PC-3 (cell line): ENCODE data around the gene LRRC8C. TPM values are rescaled to one million over a fixed set of nuclear protein-coding genes. Genes with fewer than 3 reads are reported as not detected.

ENCODE experiments used
- ATAC-seq: fragments of 200-7000 bp; cut with Tn5 transposase; 2 replicates; pipeline ENCODE4 v1.9.1; 2020; ENCODE audit warnings: mild to moderate bottlenecking, moderate library complexity
- BruUV-seq: library from RNA; stranded (reverse); fragments of 400-500 nt; replicated peaks from 2 replicates; lab custom pipeline; 2021; lab: Mats Ljungman, UMichigan
- CTCF ChIA-PET: fragments of 300-600 bp; sonication (Branson Sonifier 250); formaldehyde crosslinking; loops from one replicate; lab custom pipeline; 2022; ENCODE audit warnings: antibody characterized with exemption; lab: Charles Lee
- POLR2A ChIA-PET: fragments of 300-600 bp; sonication (Branson Sonifier 250); formaldehyde crosslinking; loops from one replicate; lab custom pipeline; 2022; ENCODE audit warnings: antibody characterized with exemption; ENCODE audit not compliant: unreplicated experiment; lab: Charles Lee
- DNase-seq: peaks from one replicate; pipeline ENCODE4 v3.0.0-alpha.2; 2015
- H2AFZ ChIP-seq: fragments of 300-600 bp; sonication (generic); 2 replicates; pipeline ENCODE4 v1.6.0; 2016; ENCODE audit warnings: antibody characterized with exemption, low read length
- H3F3A ChIP-seq: fragments of 300-600 bp; sonication (generic); one replicate; pipeline ENCODE4 v1.6.0; 2017; ENCODE audit warnings: antibody characterized with exemption, low read length, control low read depth, mild to moderate bottlenecking; ENCODE audit not compliant: unreplicated experiment
- H3K27ac ChIP-seq: fragments of 300-600 bp; sonication (generic); 2 replicates; pipeline ENCODE4 v1.5.1; 2016; ENCODE audit warnings: mild to moderate bottlenecking, low read length
- H3K27me3 ChIP-seq: fragments of 300-600 bp; sonication (generic); 2 replicates; pipeline ENCODE4 v1.6.1; 2016; ENCODE audit warnings: low read length, mixed read lengths
- H3K36me3 ChIP-seq: fragments of 300-600 bp; sonication (generic); 2 replicates; pipeline ENCODE4 v1.6.1; 2016; ENCODE audit warnings: low read depth, mixed run types, low read length, mixed read lengths
- H3K4me1 ChIP-seq: fragments of 300-600 bp; sonication (generic); 2 replicates; pipeline ENCODE4 v1.5.1; 2016; ENCODE audit warnings: low read length; ENCODE audit not compliant: insufficient read depth
- H3K4me2 ChIP-seq: fragments of 300-600 bp; sonication (generic); 2 replicates; pipeline ENCODE4 v1.6.0; 2016; ENCODE audit warnings: low read length
- H3K4me3 ChIP-seq: fragments of 300-600 bp; sonication (generic); 2 replicates; pipeline ENCODE4 v1.5.1; 2016; ENCODE audit warnings: mild to moderate bottlenecking, low read length, mixed read lengths
- H3K79me2 ChIP-seq: fragments of 300-600 bp; sonication (generic); 2 replicates; pipeline ENCODE4 v1.6.1; 2017; ENCODE audit warnings: low read length, mixed read lengths
- H3K9ac ChIP-seq: fragments of 300-600 bp; sonication (generic); 2 replicates; pipeline ENCODE4 v1.6.0; 2016; ENCODE audit warnings: mild to moderate bottlenecking, low read length
- H3K9me2 ChIP-seq: fragments of 300-600 bp; sonication (generic); replicated peaks from 2 replicates; pipeline ENCODE4 v1.6.1; 2016; ENCODE audit warnings: mixed run types, low read length, mixed read lengths
- H3K9me3 ChIP-seq: fragments of 300-600 bp; sonication (generic); 2 replicates; pipeline ENCODE4 v1.6.1; 2016; ENCODE audit warnings: low read length, mixed read lengths
- H4K20me1 ChIP-seq: fragments of 300-600 bp; sonication (generic); 2 replicates; pipeline ENCODE4 v1.6.1; 2016; ENCODE audit warnings: low read length, mixed read lengths
- CTCF ChIP-seq: fragments of 300-600 bp; sonication (generic); conservative IDR thresholded peaks from 2 replicates; pipeline ENCODE4 v1.5.1; 2017; ENCODE audit warnings: antibody characterized with exemption, low read depth, mild to moderate bottlenecking, low read length
- EZH2 ChIP-seq: fragments of 300-600 bp; sonication (generic); IDR thresholded peaks from one replicate; pipeline ENCODE4 v1.6.1; 2017; ENCODE audit warnings: antibody characterized with exemption, mild to moderate bottlenecking, low read length; ENCODE audit not compliant: unreplicated experiment
- EZH2phosphoT487 ChIP-seq: fragments of 300-600 bp; sonication (generic); IDR thresholded peaks from 2 replicates; pipeline ENCODE4 v1.6.1; 2018; ENCODE audit warnings: mild to moderate bottlenecking, antibody characterized with exemption, low read length, borderline replicate concordance
- intact Hi-C: fragments of 100-400 bp; cut with micrococcal nuclease; formaldehyde crosslinking; loops from 2 replicates; pipeline ENCODE4 v1.9.0; 2023
- total RNA-seq: library from RNA; depleted of rRNA; stranded (reverse); fragments of >200 nt; gene quantifications from 2 replicates; pipeline ENCODE4 v1.2.3, GENCODE V29; 2014

The LRRC8C gene
- total RNA-seq, 1 experiment from 2014 or later = 4.3 TPM

- Histone ChIP-seq H4K20me1 (no peaks in the 10 kb centered on the region), H3K4me2 (no peak overlapping the region), H3K27ac (no peak overlapping the region), H3K79me2 (no peaks in the 10 kb centered on the region), H3K9me3 (no peaks in the 10 kb centered on the region), H3K9ac (no peak overlapping the region), H3F3A (no peaks in the 10 kb centered on the region), H3K4me1 (no peaks in the 10 kb centered on the region), H3K36me3 (no peaks in the 10 kb centered on the region), H3K27me3 (no peaks in the 10 kb centered on the region), H3K4me3 (no peak overlapping the region), H3K9me2 (no peaks in the 10 kb centered on the region), H2AFZ (no peak overlapping the region)
- ATAC-seq (no peak), DNase-seq (no peak)
- no TSS peak for BruUV-seq
- ChIA-PET CTCF (no interaction called here), POLR2A (no interaction called here)
- intact Hi-C loops = no loop called here
- TF ChIP-seq EZH2phosphoT487 (no peak), CTCF (no peak), EZH2 (no peak)
Measured at GRCh38 chr1:89734442-89734841, 101.5 kb downstream of the LRRC8C start.

GRCh38 chr1:89735479-89735878 is 102.6 kb downstream of the LRRC8C start:
- Histone ChIP-seq H3K4me2 (no peak overlapping the region), H3K9me3 (no peaks in the 10 kb centered on the region), H2AFZ (no peak overlapping the region), H3K9me2 (no peaks in the 10 kb centered on the region), H3K36me3 (no peaks in the 10 kb centered on the region), H3K27ac (no peak overlapping the region), H3K4me3 (no peak overlapping the region), H3F3A (no peaks in the 10 kb centered on the region), H3K4me1 (no peaks in the 10 kb centered on the region), H3K79me2 (no peaks in the 10 kb centered on the region), H4K20me1 (no peaks in the 10 kb centered on the region), H3K9ac (no peak overlapping the region), H3K27me3 (no peaks in the 10 kb centered on the region)
- POLR2A ChIA-PET = no interaction called here
- CTCF ChIA-PET = no interaction called here
- ATAC-seq (no peak), DNase-seq (no peak)
- no TSS peak for BruUV-seq
- intact Hi-C loops = no loop called here
- no peak for TF ChIP-seq EZH2
- no peak for TF ChIP-seq EZH2phosphoT487
- no peak for TF ChIP-seq CTCF

GRCh38 chr1:89736937-89737733 is 104.2 kb downstream of the LRRC8C start:
- Histone ChIP-seq H3K79me2 (no peaks in the 10 kb centered on the region), H3K4me3 (no peak overlapping the region), H3K9ac (no peak overlapping the region), H3K9me2 (no peaks in the 10 kb centered on the region), H4K20me1 (no peaks in the 10 kb centered on the region), H3K4me2 (no peak overlapping the region), H3F3A (no peaks in the 10 kb centered on the region), H3K27me3 (no peaks in the 10 kb centered on the region), H2AFZ (no peak overlapping the region), H3K9me3 (no peaks in the 10 kb centered on the region), H3K36me3 (no peaks in the 10 kb centered on the region), H3K4me1 (no peaks in the 10 kb centered on the region), H3K27ac (no peak overlapping the region)
- ChIA-PET CTCF (no interaction called here), POLR2A (no interaction called here)
- no TSS peak for BruUV-seq
- intact Hi-C loops = no loop called here
- DNase-seq (peak; percentile 25), ATAC-seq (no peak)
- no peak for TF ChIP-seq EZH2
- TF ChIP-seq EZH2phosphoT487 = no peak
- TF ChIP-seq CTCF = no peak
